Measurements from ENCODE around the gene TIPRL. TPM values are rescaled to one million over a fixed set of nuclear protein-coding genes. Genes with fewer than 3 reads are reported as not detected.

TIPRL gene
- total RNA-seq, 4 donors from 2014 or later = 13.6 to 28.0 (median 22.5) TPM

DNA sequence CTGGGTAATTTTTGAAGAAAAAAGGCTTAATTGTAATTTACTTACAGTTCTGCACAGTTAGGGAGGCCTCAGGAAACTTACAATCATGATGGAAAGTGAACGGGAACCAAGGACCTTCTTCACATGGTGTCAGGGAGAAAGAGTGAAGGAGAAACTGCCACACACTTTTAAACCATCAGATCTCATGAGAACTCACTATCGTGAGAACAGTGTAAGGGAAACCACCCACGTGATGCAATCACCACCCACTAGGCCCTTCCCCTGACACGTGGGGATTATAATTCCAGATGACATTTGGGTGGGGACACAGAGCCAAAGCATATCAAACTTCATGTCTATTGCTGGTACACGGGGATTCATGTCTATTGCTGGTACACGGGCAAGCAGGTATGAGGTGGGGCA, 41.7 kb downstream of the TIPRL start:
- TF ChIP-seq, protein P1, sequence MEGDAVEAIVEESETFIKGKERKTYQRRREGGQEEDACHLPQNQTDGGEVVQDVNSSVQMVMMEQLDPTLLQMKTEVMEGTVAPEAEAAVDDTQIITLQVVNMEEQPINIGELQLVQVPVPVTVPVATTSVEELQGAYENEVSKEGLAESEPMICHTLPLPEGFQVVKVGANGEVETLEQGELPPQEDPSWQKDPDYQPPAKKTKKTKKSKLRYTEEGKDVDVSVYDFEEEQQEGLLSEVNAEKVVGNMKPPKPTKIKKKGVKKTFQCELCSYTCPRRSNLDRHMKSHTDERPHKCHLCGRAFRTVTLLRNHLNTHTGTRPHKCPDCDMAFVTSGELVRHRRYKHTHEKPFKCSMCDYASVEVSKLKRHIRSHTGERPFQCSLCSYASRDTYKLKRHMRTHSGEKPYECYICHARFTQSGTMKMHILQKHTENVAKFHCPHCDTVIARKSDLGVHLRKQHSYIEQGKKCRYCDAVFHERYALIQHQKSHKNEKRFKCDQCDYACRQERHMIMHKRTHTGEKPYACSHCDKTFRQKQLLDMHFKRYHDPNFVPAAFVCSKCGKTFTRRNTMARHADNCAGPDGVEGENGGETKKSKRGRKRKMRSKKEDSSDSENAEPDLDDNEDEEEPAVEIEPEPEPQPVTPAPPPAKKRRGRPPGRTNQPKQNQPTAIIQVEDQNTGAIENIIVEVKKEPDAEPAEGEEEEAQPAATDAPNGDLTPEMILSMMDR (IDR thresholded peaks at IDR 0.05; ENCODE audit: low read depth) = no peak

DNA sequence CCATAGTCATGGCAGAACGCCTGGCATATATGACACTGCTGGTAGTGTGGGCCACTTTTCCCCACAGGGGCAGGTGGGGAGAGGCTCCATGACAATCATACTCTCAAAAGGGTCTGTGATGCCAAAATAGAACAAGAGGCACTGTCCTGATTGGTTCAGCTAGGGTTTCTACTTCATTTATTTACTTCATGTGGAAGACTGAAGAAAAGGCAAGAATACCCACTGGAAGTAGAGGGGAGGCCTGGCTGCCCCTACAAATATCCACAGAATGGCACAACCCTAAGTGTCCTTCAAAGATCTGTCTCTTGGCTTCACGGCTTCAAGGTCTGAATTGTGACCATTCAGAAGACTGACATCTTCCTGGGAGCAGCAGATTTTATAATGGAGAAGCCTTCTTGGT, 42.5 kb downstream of the TIPRL start:
- TF ChIP-seq, protein P1 (IDR thresholded peaks at IDR 0.05; ENCODE audit: low read depth) = no peak

DNA sequence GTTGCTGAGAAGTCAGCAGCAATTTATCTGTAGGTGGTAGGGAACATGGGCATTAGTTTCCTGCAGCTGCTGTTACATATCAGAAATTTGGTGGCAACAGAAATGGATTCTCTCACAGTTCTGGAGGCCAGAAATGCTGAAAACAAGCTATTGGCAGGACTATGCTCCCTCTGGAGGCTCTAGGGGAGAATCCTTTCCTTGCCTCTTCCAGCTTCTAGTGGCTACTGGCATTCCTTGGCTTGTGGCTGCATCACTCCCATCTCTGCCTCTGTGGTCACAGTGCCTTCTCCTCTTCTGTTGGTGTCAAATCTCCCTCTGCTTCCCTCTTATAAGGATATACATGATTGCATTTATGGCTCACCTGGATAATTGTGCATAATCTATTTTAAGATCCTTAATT, 44.5 kb downstream of the TIPRL start:
- TF ChIP-seq, protein P1 (IDR thresholded peaks at IDR 0.05; ENCODE audit: low read depth) = no peak

DNA sequence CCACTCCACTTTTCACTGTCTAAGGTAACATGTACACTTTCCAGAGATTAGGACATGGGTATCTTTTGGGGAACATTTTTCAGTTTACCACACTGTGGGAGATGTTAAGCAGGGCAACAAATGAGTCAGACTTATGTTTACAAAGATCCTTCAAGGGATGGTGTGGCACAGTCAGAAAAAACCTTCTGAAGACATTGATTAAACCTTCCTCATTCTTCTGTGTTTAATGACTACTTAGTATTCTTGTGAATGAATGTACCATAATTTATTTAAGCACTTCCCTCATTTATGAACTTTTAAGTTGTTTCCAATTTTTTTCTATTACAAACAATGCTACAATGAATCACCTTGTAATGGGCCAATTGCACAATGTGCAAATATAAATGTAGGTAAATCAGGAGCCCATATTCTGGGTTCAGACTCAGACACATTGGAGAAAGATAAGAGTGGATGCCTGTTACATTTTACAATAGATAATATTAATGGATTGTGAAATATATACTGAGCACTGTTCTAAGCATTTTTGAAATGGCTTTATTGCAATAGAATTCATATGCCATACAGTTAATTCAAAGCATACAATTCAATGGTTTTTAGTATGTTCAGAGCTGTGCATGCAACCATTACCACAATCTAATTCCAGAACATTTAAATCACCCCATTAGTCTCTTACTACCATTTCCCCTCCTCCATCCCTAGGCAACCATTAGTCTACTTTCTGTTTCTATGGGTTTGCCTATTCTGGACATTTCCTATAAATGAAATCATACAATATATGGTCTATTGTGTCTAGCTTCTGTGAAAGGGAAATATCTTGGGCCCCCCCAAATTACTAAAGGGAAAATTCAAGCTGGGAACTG, 45.1 kb downstream of the TIPRL start:
- TF ChIP-seq, protein P1 (IDR thresholded peaks at IDR 0.05; ENCODE audit: low read depth) = no peak

DNA sequence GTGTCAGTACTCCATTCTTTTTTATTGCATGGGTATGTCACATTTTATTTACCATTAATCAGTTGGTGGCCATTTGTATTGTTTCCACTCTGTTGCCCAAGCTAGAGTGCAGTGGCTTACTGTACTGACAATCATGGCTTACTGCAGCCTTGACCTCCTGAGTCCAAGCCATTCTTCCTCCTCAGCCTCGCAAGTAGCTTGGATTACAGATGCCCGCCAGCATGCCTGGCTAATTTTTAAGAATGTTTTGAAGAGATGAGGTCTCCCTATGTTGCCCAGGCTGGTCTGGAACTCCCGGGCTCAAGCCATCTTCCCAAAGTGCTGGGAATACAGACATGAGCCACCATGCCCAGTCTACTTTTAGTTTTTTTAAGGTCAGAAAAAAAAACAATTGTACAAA, 46.2 kb downstream of the TIPRL start:
- TF ChIP-seq, protein P1 (IDR thresholded peaks at IDR 0.05; ENCODE audit: low read depth) = no peak

DNA sequence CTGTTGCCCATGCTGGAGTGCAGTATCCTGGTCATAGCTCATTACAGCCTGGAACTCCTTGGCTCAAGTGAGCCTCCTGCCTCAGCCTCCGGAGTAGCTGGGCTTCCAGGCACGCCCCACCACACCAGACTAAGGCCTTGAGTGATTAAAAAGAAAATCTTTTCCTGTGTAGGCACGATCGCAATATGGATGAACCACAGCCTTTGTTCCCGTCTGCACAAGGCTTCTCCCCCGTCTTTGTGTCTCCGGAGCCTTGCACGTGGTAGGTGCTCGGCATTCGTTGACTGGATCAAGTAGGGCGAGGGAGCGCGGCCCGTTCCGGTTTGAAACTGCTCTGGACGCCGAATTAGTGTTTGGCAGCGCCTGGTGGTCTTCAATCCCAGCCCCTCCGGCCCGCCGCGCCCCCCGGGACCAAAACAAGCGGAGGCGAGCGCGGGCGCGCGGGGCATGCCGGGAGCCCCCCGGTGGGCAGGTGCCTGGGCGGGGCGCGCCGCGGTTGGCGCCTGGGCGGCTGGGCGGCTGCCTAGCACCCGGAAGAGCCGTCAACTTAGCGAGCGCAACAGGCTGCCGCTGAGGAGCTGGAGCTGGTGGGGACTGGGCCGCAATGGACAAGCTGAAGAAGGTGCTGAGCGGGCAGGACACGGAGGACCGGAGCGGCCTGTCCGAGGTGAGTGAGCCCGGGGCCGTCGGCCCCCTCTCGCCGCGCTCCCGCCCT, 46.9 kb downstream of the TIPRL start, which contains the start of gene SFT2D2:
Gene SFT2D2, plus strand, starts transcription at position 529 of the 715 bp plus-strand sequence. Its CDS starts 76 bp downstream, at position 605.
- TF ChIP-seq, protein P1 (IDR thresholded peaks at IDR 0.05; ENCODE audit: low read depth) = no peak

DNA sequence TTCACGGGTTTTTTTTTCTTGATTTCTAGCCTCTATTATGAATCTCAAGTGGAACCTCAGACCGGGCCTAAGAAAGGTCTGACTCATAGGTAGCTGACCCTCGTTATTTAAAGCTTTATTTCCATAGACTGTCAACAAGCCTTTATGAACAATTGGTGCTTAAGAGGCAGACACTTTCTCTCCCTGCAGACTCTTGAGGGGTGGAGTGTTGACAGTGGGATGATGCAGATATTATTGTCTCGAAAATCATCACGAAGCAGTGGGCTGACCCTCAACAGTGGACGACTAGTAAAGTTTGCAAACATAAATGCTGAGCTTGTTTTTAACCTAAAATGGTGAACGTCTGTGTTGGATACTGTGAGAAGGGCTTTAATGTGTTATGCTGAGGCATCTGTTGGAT, 48.9 kb downstream of the TIPRL start:
- TF ChIP-seq, protein P1 (IDR thresholded peaks at IDR 0.05; ENCODE audit: low read depth) = no peak

Measured in subcutaneous adipose tissue (tissue), 4 donors.